CD4-positive, alpha-beta T cell treated with Interleukin-4 for 1 hour (primary cell): ENCODE measurements around the gene GGT7.
"Not testable (repeated sequence)": the region's sequence is repeated elsewhere in the genome, so short reads cannot be mapped to it uniquely, and the experiment has no call there.

Experiments used
- DNase-seq, 2 donors: peaks; one replicate each; pipeline ENCODE4 v3.0.0-alpha.2; 2020 to 2022

The GGT7 gene

GRCh38 chr20:34843421-34843820 lies 29.2 kb downstream of the GGT7 start:
- DNase-seq = no peak

- no peak for DNase-seq
Measured at GRCh38 chr20:34842143-34842542, 30.5 kb downstream of the GGT7 start.

- peak in 1 of 2 donors; percentile 70 for DNase-seq
Measured at GRCh38 chr20:34834459-34834893, 38.2 kb downstream of the GGT7 start.

- DNase-seq = no peak
Measured at GRCh38 chr20:34831936-34832335, 40.7 kb downstream of the GGT7 start.

- no peak for DNase-seq
Measured at GRCh38 chr20:34829191-34829590, 43.5 kb downstream of the GGT7 start.

GRCh38 chr20:34825530-34826362 lies 46.9 kb downstream of the GGT7 start, which contains the start of gene NCOA6:
NCOA6 (minus strand) TSS chr20:34825651; CDS start chr20:34782355, 43,296 bp downstream.
- DNase-seq = peak; percentile 84 to 89

- DNase-seq = peak; percentile 60 to 73
Measured at GRCh38 chr20:34824806-34825529, 47.7 kb downstream of the GGT7 start.

GRCh38 chr20:34824452-34824805 lies 48.2 kb downstream of the GGT7 start:
- peak; percentile 80 to 86 for DNase-seq

DNA sequence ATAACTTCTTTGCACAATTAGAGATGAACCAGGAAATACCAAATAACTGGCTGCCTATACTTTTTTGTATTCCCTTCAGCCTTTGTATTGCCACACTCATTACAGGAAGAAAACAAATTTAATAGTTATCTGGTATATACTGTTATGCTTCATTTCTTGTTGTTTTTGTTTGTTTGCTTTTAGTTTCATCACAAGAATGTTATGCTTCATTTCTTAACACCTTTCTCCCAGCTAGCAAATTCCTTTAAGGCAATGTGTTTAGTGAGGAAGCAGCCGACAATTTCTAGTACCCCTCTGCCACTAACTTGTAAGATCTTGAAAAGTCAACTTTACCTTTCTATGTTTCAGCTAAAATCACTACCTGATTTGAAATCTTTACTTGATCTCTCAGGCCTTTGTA lies 48.6 kb downstream of the GGT7 start:
- no peak for DNase-seq

DNA sequence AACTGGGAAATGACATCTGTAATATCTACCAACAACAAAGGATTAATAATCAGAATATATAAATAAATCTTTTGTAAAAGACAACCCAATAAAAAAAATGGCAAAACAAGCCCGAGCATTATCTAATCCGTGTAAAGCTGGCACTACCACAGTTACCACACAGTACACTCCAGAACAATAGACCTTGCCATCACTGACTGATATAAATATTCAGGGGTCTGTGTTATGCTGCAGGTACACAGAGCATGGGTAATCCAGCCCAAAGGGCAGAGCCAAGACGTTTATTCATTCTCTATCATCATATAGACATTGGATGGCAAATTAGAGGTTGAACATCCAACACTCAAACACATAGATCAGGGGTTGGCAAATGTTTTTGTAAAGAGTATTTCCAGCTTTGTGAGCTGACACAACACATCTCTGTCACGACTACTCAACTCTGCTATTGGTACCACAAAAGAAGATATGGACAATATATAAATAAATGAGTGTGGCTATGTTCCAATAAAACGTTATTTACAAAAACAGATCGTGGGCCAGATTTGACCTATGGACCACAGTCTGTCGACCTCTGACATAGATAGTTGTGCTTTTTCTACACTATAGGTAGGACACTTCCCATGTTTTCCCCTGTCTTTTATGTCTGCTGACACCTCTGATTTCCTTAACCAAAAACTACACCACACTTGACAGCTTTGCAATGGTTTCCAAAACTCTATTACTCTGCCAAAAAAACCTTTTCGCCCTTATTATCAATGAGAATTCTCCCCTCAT lies 51.7 kb downstream of the GGT7 start:
- DNase-seq = no peak

DNA sequence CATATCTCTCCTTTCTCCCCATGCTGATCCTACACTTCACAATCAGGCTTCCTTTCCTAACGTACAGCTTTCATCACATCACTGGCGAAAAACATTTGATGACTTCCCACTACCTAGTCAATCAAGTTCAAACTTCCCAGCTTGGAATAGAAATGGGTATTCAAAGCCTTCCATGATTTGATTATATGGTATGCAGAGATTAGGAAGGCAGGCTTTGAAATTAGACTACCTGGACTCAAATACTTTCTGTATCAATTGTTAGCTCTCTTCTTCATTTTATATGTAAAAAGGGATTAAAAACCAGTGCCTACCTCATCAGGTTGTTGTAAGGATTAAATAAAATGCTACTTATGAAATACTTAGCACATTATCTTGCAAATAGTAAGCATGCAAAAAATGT lies 54.9 kb downstream of the GGT7 start:
- DNase-seq = no peak

GRCh38 chr20:34817072-34817471 lies 55.6 kb downstream of the GGT7 start:
- no peak for DNase-seq

- DNase-seq = no peak
Measured at GRCh38 chr20:34815636-34816035, 57.0 kb downstream of the GGT7 start.

DNA sequence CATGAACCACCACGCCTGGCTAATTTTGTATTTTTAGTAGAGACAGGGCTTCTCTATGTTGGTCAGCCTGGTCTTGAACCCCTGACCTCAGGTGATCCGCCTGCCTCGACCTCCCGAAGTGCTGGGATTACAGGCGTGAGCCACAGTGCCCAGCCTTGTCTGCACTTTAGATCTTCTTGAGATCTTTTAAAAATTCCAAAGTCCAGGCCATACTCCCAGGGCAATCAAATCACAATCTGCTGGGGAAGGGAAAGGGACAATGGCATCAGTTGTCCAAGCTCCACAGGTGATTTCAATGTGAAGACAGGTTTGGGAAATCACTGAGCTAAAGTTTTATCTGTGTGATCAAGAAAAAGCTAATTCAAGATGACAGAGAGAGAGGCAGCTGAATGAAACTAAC lies 64.1 kb downstream of the GGT7 start:
- no peak for DNase-seq

GRCh38 chr20:34807944-34808465 lies 64.7 kb downstream of the GGT7 start:
- DNase-seq = not testable (repeated sequence)

- DNase-seq = no peak
Measured at GRCh38 chr20:34806255-34806654, 66.4 kb downstream of the GGT7 start.

DNA sequence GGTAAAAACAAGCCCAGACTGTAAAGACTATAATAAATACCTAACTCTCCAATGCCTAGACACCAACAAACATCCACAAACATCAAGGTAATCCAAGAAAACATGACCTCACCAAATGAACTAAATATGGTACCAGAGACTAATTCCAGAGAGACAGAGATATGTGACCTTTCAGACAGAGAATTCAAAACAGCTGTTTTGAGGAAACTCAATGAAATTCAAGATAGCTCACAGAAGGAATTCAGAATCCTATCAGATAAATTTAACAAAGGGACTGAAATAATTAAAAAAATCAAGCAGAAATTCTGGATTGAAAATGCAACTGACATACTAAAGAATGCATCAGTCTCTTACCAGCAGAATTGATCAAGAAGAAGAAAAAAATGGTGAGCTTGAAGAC lies 73.8 kb downstream of the GGT7 start:
- no peak for DNase-seq

GRCh38 chr20:34798328-34798727 lies 74.3 kb downstream of the GGT7 start:
- no peak for DNase-seq

GRCh38 chr20:34797012-34797995 lies 75.4 kb downstream of the GGT7 start:
- no peak for DNase-seq
